Neural progenitor cell (in vitro differentiated cells): ENCODE measurements around the gene SUDS3. TPM values are rescaled to one million over a fixed set of nuclear protein-coding genes. Genes with fewer than 3 reads are reported as not detected.

ENCODE experiments used
- DNase-seq: peaks from one replicate; pipeline ENCODE4 v3.0.0-alpha.2; 2016; ENCODE audit warnings: low spot score
- H2AFZ ChIP-seq: fragments of 200-600 bp; sonication (generic); replicated peaks from 2 replicates; pipeline ENCODE4 v1.6.1; 2016; ENCODE audit warnings: antibody characterized with exemption
- H3F3A ChIP-seq: fragments of 200-600 bp; sonication (generic); 2 replicates; pipeline ENCODE4 v1.6.1; 2016; ENCODE audit warnings: antibody characterized with exemption, low read depth
- H3K27ac ChIP-seq: fragments of 200-600 bp; sonication (generic); 2 replicates; pipeline ENCODE4 v1.5.1; 2016; ENCODE audit warnings: mild to moderate bottlenecking
- H3K27me3 ChIP-seq: fragments of 200-600 bp; sonication (generic); 2 replicates; pipeline ENCODE4 v1.6.1; 2016; ENCODE audit warnings: mild to moderate bottlenecking, moderate library complexity
- H3K36me3 ChIP-seq: fragments of 200-600 bp; sonication (generic); 2 replicates; pipeline ENCODE4 v1.5.1; 2016
- H3K4me1 ChIP-seq: fragments of 200-600 bp; sonication (generic); 2 replicates; pipeline ENCODE4 v1.6.1; 2016; ENCODE audit warnings: mixed run types
- H3K4me2 ChIP-seq: fragments of 200-600 bp; sonication (generic); 2 replicates; pipeline ENCODE4 v1.6.1; 2016
- H3K4me3 ChIP-seq: fragments of 200-600 bp; sonication (generic); 2 replicates; pipeline ENCODE4 v1.5.1; 2016
- H3K79me2 ChIP-seq: fragments of 200-600 bp; sonication (generic); 2 replicates; pipeline ENCODE4 v1.6.1; 2016; ENCODE audit warnings: low read depth
- H3K9ac ChIP-seq: fragments of 200-600 bp; sonication (generic); 2 replicates; pipeline ENCODE4 v1.6.1; 2016
- H3K9me3 ChIP-seq: fragments of 200-600 bp; sonication (generic); 2 replicates; pipeline ENCODE4 v1.5.1; 2016; ENCODE audit warnings: low read depth
- H4K20me1 ChIP-seq: fragments of 200-600 bp; sonication (generic); 2 replicates; pipeline ENCODE4 v1.6.1; 2016; ENCODE audit warnings: low read depth
- H3K27ac Mint-ChIP-seq: 3 replicates; pipeline ENCODE4 v1.8.0; 2021; ENCODE audit warnings: mixed read lengths
- H3K27me3 Mint-ChIP-seq: 2 replicates; pipeline ENCODE4 v1.8.0; 2022; ENCODE audit warnings: low read depth, mild to moderate bottlenecking, inconsistent platforms, moderate library complexity, mixed read lengths; ENCODE audit not compliant: insufficient read depth
- H3K36me3 Mint-ChIP-seq: 3 replicates; pipeline ENCODE4 v1.8.0; 2021; ENCODE audit warnings: mixed read lengths
- H3K4me1 Mint-ChIP-seq: 3 replicates; pipeline ENCODE4 v1.8.0; 2021; ENCODE audit warnings: mixed read lengths
- H3K4me3 Mint-ChIP-seq: 3 replicates; pipeline ENCODE4 v1.8.0; 2021; ENCODE audit warnings: mild to moderate bottlenecking, moderate library complexity, mixed read lengths
- H3K9me3 Mint-ChIP-seq: 3 replicates; pipeline ENCODE4 v1.8.0; 2020; ENCODE audit warnings: mixed read lengths
- EZH2 ChIP-seq: fragments of 200-600 bp; sonication (generic); IDR thresholded peaks from 2 replicates; pipeline ENCODE4 v1.6.1; 2017; ENCODE audit warnings: antibody characterized with exemption, mild to moderate bottlenecking, moderate library complexity
- EZH2phosphoT487 ChIP-seq: fragments of 200-600 bp; sonication (generic); IDR thresholded peaks from 2 replicates; pipeline ENCODE4 v1.6.1; 2017; ENCODE audit warnings: antibody characterized with exemption
- total RNA-seq: library from RNA; depleted of rRNA; stranded (reverse); fragments of >200 nt; gene quantifications from 2 replicates; pipeline ENCODE4 v1.2.3, GENCODE V29; 2015; ENCODE audit warnings: low replicate concordance
- TF ChIP-seq, protein P1 (sequence below): fragments of 200-600 bp; sonication (generic); IDR thresholded peaks from 2 replicates; pipeline ENCODE4 v1.5.1; 2017; ENCODE audit warnings: antibody characterized with exemption, mild to moderate bottlenecking

Gene SUDS3
- total RNA-seq, 1 donor from 2014 or later, result 64.3 TPM

DNA sequence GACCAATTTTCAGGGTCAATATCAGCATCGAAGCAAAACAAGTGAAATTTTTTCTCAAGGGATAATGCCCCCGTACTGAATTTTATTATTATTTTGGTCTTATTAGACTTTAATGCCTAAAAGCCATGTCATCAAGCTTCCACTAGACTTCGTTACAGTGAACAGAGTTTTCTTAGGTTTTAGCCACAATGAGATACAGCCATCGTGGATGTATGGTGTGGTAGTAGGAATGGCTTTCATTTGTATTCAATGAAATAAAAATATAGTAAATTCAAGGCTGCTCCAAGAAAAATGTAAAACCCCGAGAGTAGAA is 15.3 kb upstream of the SUDS3 start:
- peaks cover 2% of the 10 kb centered on the region for H3K27me3 Mint-ChIP-seq
- H3K4me2 ChIP-seq, result no peak overlapping the region
- no peaks in the 10 kb centered on the region for H3K79me2 ChIP-seq
- H3K27me3 ChIP-seq, result no peaks in the 10 kb centered on the region
- no peaks in the 10 kb centered on the region for H4K20me1 ChIP-seq
- no peaks in the 10 kb centered on the region for H3K9me3 Mint-ChIP-seq
- TF ChIP-seq, protein P1, sequence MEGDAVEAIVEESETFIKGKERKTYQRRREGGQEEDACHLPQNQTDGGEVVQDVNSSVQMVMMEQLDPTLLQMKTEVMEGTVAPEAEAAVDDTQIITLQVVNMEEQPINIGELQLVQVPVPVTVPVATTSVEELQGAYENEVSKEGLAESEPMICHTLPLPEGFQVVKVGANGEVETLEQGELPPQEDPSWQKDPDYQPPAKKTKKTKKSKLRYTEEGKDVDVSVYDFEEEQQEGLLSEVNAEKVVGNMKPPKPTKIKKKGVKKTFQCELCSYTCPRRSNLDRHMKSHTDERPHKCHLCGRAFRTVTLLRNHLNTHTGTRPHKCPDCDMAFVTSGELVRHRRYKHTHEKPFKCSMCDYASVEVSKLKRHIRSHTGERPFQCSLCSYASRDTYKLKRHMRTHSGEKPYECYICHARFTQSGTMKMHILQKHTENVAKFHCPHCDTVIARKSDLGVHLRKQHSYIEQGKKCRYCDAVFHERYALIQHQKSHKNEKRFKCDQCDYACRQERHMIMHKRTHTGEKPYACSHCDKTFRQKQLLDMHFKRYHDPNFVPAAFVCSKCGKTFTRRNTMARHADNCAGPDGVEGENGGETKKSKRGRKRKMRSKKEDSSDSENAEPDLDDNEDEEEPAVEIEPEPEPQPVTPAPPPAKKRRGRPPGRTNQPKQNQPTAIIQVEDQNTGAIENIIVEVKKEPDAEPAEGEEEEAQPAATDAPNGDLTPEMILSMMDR, result no peak
- no peak for TF ChIP-seq EZH2
- TF ChIP-seq EZH2phosphoT487, result no peak
- no peak overlapping the region for H3K4me3 ChIP-seq
- H3K9ac ChIP-seq, result no peak overlapping the region
- H3K4me1 ChIP-seq, result no peaks in the 10 kb centered on the region
- no peak for DNase-seq
- no peaks in the 10 kb centered on the region for H3K36me3 Mint-ChIP-seq
- H3K9me3 ChIP-seq, result no peaks in the 10 kb centered on the region
- no peaks in the 10 kb centered on the region for H3K36me3 ChIP-seq
- no peak overlapping the region for H3K27ac ChIP-seq
- H3F3A ChIP-seq, result no peaks in the 10 kb centered on the region
- H2AFZ ChIP-seq, result no peak overlapping the region
- no peaks in the 10 kb centered on the region for H3K4me1 Mint-ChIP-seq
- no peak overlapping the region for H3K4me3 Mint-ChIP-seq
- no peak overlapping the region for H3K27ac Mint-ChIP-seq

DNA sequence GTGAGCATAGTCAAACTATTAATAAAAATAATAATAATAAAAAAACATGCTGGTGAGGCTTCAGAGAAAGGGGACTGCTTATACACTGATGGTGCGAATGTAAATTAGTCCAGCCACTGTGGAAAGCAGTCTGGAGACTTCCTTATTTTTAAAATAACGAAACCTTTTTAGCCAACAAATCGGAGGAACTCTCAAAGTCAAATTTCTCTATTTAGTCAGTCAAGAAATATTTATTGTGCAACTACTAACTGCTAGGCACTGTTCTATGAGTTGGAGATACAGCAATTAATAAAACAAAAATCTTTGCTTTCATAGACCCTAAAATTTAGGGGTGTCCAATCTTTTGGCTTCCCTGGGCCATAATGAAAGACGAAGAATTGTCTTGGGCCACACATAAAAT is 14.5 kb upstream of the SUDS3 start:
- H3K27ac ChIP-seq, result no peak overlapping the region
- no peaks in the 10 kb centered on the region for H4K20me1 ChIP-seq
- no peaks in the 10 kb centered on the region for H3K9me3 ChIP-seq
- Mint-ChIP-seq H3K4me1 (no peaks in the 10 kb centered on the region), H3K4me3 (no peak overlapping the region), H3K36me3 (no peaks in the 10 kb centered on the region), H3K9me3 (no peaks in the 10 kb centered on the region), H3K27ac (no peak overlapping the region), H3K27me3 (peaks cover 2% of the 10 kb centered on the region)
- no peaks in the 10 kb centered on the region for H3F3A ChIP-seq
- no peak overlapping the region for H3K9ac ChIP-seq
- H2AFZ ChIP-seq, result no peak overlapping the region
- no peak overlapping the region for H3K4me3 ChIP-seq
- no peak for DNase-seq
- no peak for TF ChIP-seq EZH2
- no peak for TF ChIP-seq EZH2phosphoT487
- TF ChIP-seq, protein P1, result no peak
- H3K27me3 ChIP-seq, result no peaks in the 10 kb centered on the region
- H3K79me2 ChIP-seq, result no peaks in the 10 kb centered on the region
- H3K36me3 ChIP-seq, result no peaks in the 10 kb centered on the region
- H3K4me2 ChIP-seq, result no peak overlapping the region
- H3K4me1 ChIP-seq, result no peaks in the 10 kb centered on the region

DNA sequence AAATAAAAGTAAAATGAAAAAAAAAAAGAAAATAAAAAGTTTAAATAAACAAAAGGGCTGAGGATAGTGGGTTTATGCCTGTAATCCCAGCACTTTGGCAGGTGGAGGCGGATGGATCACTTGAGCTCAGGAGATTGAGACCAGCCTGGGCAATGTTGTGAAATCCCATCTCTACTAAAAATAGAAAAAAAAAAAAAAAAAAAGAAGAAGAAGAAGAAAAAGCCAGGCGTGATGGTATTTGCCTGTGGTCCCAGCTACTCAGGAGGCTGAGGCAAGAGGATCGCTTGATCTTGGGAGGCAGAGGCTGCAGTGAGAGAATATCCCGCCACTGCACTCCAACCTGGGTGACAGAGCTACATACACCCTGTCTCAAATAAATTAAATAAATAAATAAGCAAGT is 7.5 kb upstream of the SUDS3 start:
- no peaks in the 10 kb centered on the region for H3K9me3 Mint-ChIP-seq
- Histone ChIP-seq H3F3A (peaks cover 9% of the 10 kb centered on the region), H4K20me1 (peaks cover 5% of the 10 kb centered on the region), H3K9me3 (no peaks in the 10 kb centered on the region), H3K9ac (no peak overlapping the region), H3K4me2 (no peak overlapping the region), H3K4me3 (no peak overlapping the region), H3K27ac (no peak overlapping the region), H3K27me3 (peaks cover 26% of the 10 kb centered on the region), H2AFZ (no peak overlapping the region), H3K79me2 (no peaks in the 10 kb centered on the region), H3K4me1 (peaks cover 9% of the 10 kb centered on the region), H3K36me3 (no peaks in the 10 kb centered on the region)
- peaks cover 20% of the 10 kb centered on the region for H3K27me3 Mint-ChIP-seq
- H3K4me1 Mint-ChIP-seq, result peaks cover 15% of the 10 kb centered on the region
- H3K27ac Mint-ChIP-seq, result no peak overlapping the region
- TF ChIP-seq EZH2, result no peak
- no peak for TF ChIP-seq EZH2phosphoT487
- TF ChIP-seq, protein P1, result no peak
- no peaks in the 10 kb centered on the region for H3K36me3 Mint-ChIP-seq
- DNase-seq, result no peak
- no peak overlapping the region for H3K4me3 Mint-ChIP-seq

DNA sequence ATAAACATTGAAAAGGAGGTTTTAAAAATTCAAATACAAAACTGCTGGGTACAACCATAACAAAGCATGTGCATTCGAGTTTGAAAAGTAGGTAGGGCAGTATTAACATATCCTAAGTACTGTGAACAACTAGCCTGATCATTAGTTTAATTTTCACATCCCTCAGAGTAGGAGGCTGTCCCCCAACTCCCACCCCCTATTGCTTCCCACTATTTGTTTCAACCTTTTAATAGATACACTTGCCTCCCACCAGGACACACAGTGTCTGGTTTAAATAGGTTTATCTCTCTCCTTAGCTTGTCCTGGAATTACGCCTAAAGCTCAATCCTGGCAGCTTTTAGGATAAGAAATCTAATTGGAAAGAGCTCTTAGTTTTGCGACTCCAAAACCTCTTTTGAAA is 5.8 kb upstream of the SUDS3 start:
- peaks cover 21% of the 10 kb centered on the region for H3K4me1 Mint-ChIP-seq
- peaks cover 9% of the 10 kb centered on the region for H3F3A ChIP-seq
- no peaks in the 10 kb centered on the region for H3K9me3 ChIP-seq
- H3K27me3 ChIP-seq, result peaks cover 26% of the 10 kb centered on the region
- no peak overlapping the region for H3K9ac ChIP-seq
- H3K27ac ChIP-seq, result no peak overlapping the region
- H3K4me3 Mint-ChIP-seq, result peak overlapping the region; percentile 92
- no peaks in the 10 kb centered on the region for H3K9me3 Mint-ChIP-seq
- TF ChIP-seq EZH2 (no peak), EZH2phosphoT487 (no peak)
- TF ChIP-seq, protein P1, result no peak
- no peaks in the 10 kb centered on the region for H3K36me3 Mint-ChIP-seq
- H3K4me2 ChIP-seq, result peak overlapping the region; percentile 96
- no peak overlapping the region for H3K27ac Mint-ChIP-seq
- peak overlapping the region; percentile 73 for H3K4me3 ChIP-seq
- no peaks in the 10 kb centered on the region for H3K79me2 ChIP-seq
- DNase-seq, result peak; percentile 12
- H3K27me3 Mint-ChIP-seq, result peaks cover 20% of the 10 kb centered on the region
- H3K4me1 ChIP-seq, result peaks cover 9% of the 10 kb centered on the region
- peaks cover 5% of the 10 kb centered on the region for H4K20me1 ChIP-seq
- no peak overlapping the region for H2AFZ ChIP-seq
- H3K36me3 ChIP-seq, result no peaks in the 10 kb centered on the region
